ENCODE measurements around the gene TLCD4.

Gene TLCD4

GRCh38 chr1:95124342-95124741 lies 7.2 kb downstream of the TLCD4 start:
- Histone ChIP-seq H3K14ac (ENCODE audit: low read length) (no peak overlapping the region), H2AK5ac (ENCODE audit: low read length) (no peak overlapping the region), H3K9ac (ENCODE audit: low read length) (no peak overlapping the region), H4K91ac (ENCODE audit: low read depth, low read length) (no peak overlapping the region), H2BK5ac (ENCODE audit: low read depth, low read length, poor library complexity) (no peak overlapping the region), H3K18ac (ENCODE audit: low read length) (no peak overlapping the region), H3K4me1 (ENCODE audit: control insufficient read depth in 1 of 2, insufficient read depth in 2 of 2, low read length in 2 of 2) (peaks cover 10 to 13% of the 10 kb centered on the region in 2 experiments), H3K27me3 (ENCODE audit: insufficient read depth, low read length) (no peaks in the 10 kb centered on the region), H3K4me3 (ENCODE audit: low read depth, low read length) (no peak overlapping the region), H4K12ac (ENCODE audit: low read depth, low read length) (no peak overlapping the region), H3K36me3 (ENCODE audit: control insufficient read depth in 1 of 2, insufficient read depth in 2 of 2, low read length in 2 of 2) (no peaks in the 10 kb centered on the region), H3K79me1 (ENCODE audit: low read length) (peaks cover 6% of the 10 kb centered on the region), H4K8ac (ENCODE audit: low read depth, low read length) (no peak overlapping the region), H2BK120ac (ENCODE audit: insufficient read depth, low read length, poor library complexity) (no peak overlapping the region), H2BK12ac (ENCODE audit: low read length) (no peak overlapping the region), H3K23ac (ENCODE audit: low read length) (no peak overlapping the region), H3K27ac (ENCODE audit: low read depth, low read length) (no peak overlapping the region), H2AFZ (ENCODE audit: insufficient read depth, low read length, poor library complexity) (no peak overlapping the region), H3K9me3 (ENCODE audit: insufficient read depth, low read depth, low read length) (no peaks in the 10 kb centered on the region), H3K79me2 (ENCODE audit: control insufficient read depth, insufficient read depth, low read length, poor library complexity) (no peaks in the 10 kb centered on the region), H3K4ac (ENCODE audit: low read depth, low read length) (no peak overlapping the region), H3K4me2 (ENCODE audit: low read length) (no peak overlapping the region)
- WGBS (ENCODE audit: extremely low coverage, insufficient coverage, insufficient read length) = no CpG with 5 or more reads among the region's 2 CpGs
- DNase-seq = no peak

GRCh38 chr1:95126366-95126765 lies 9.2 kb downstream of the TLCD4 start:
- no CpG with 5 or more reads among the region's 3 CpGs for WGBS (ENCODE audit: extremely low coverage, insufficient coverage, insufficient read length)
- Histone ChIP-seq H3K27me3 (ENCODE audit: insufficient read depth, low read length) (no peaks in the 10 kb centered on the region), H3K9me3 (ENCODE audit: insufficient read depth, low read depth, low read length) (no peaks in the 10 kb centered on the region), H3K4ac (ENCODE audit: low read depth, low read length) (no peak overlapping the region), H2AFZ (ENCODE audit: insufficient read depth, low read length, poor library complexity) (no peak overlapping the region), H2AK5ac (ENCODE audit: low read length) (no peak overlapping the region), H3K14ac (ENCODE audit: low read length) (no peak overlapping the region), H3K27ac (ENCODE audit: low read depth, low read length) (no peak overlapping the region), H2BK120ac (ENCODE audit: insufficient read depth, low read length, poor library complexity) (peak overlapping the region; percentile 6), H4K91ac (ENCODE audit: low read depth, low read length) (peak overlapping the region; percentile 52), H3K79me2 (ENCODE audit: control insufficient read depth, insufficient read depth, low read length, poor library complexity) (no peaks in the 10 kb centered on the region), H3K4me3 (ENCODE audit: low read depth, low read length) (no peak overlapping the region), H3K79me1 (ENCODE audit: low read length) (peaks cover 4% of the 10 kb centered on the region), H3K18ac (ENCODE audit: low read length) (peak overlapping the region; percentile 72), H2BK12ac (ENCODE audit: low read length) (no peak overlapping the region), H3K4me1 (ENCODE audit: control insufficient read depth in 1 of 2, insufficient read depth in 2 of 2, low read length in 2 of 2) (peaks cover 8 to 13% of the 10 kb centered on the region in 2 experiments), H3K4me2 (ENCODE audit: low read length) (no peak overlapping the region), H3K36me3 (ENCODE audit: control insufficient read depth in 1 of 2, insufficient read depth in 2 of 2, low read length in 2 of 2) (no peaks in the 10 kb centered on the region), H2BK5ac (ENCODE audit: low read depth, low read length, poor library complexity) (peak overlapping the region; percentile 37), H4K12ac (ENCODE audit: low read depth, low read length) (no peak overlapping the region), H3K23ac (ENCODE audit: low read length) (no peak overlapping the region), H4K8ac (ENCODE audit: low read depth, low read length) (no peak overlapping the region), H3K9ac (ENCODE audit: low read length) (no peak overlapping the region)
- DNase-seq = no peak

GRCh38 chr1:95126846-95127245 lies 9.7 kb downstream of the TLCD4 start:
- Histone ChIP-seq H3K14ac (ENCODE audit: low read length) (no peak overlapping the region), H3K4me2 (ENCODE audit: low read length) (no peak overlapping the region), H2BK12ac (ENCODE audit: low read length) (no peak overlapping the region), H3K4me1 (ENCODE audit: control insufficient read depth in 1 of 2, insufficient read depth in 2 of 2, low read length in 2 of 2) (peaks cover 7 to 12% of the 10 kb centered on the region in 2 experiments), H3K4ac (ENCODE audit: low read depth, low read length) (no peak overlapping the region), H3K79me2 (ENCODE audit: control insufficient read depth, insufficient read depth, low read length, poor library complexity) (no peaks in the 10 kb centered on the region), H3K18ac (ENCODE audit: low read length) (no peak overlapping the region), H3K36me3 (ENCODE audit: control insufficient read depth in 1 of 2, insufficient read depth in 2 of 2, low read length in 2 of 2) (no peaks in the 10 kb centered on the region), H3K9ac (ENCODE audit: low read length) (no peak overlapping the region), H2AFZ (ENCODE audit: insufficient read depth, low read length, poor library complexity) (no peak overlapping the region), H2BK120ac (ENCODE audit: insufficient read depth, low read length, poor library complexity) (no peak overlapping the region), H3K23ac (ENCODE audit: low read length) (no peak overlapping the region), H4K8ac (ENCODE audit: low read depth, low read length) (no peak overlapping the region), H2AK5ac (ENCODE audit: low read length) (no peak overlapping the region), H3K79me1 (ENCODE audit: low read length) (peaks cover 4% of the 10 kb centered on the region), H3K9me3 (ENCODE audit: insufficient read depth, low read depth, low read length) (no peaks in the 10 kb centered on the region), H3K27ac (ENCODE audit: low read depth, low read length) (no peak overlapping the region), H3K4me3 (ENCODE audit: low read depth, low read length) (no peak overlapping the region), H4K12ac (ENCODE audit: low read depth, low read length) (no peak overlapping the region), H2BK5ac (ENCODE audit: low read depth, low read length, poor library complexity) (no peak overlapping the region), H4K91ac (ENCODE audit: low read depth, low read length) (peak overlapping the region; percentile 52), H3K27me3 (ENCODE audit: insufficient read depth, low read length) (no peaks in the 10 kb centered on the region)
- DNase-seq = peak; percentile 13 to 70
- WGBS (ENCODE audit: extremely low coverage, insufficient coverage, insufficient read length) = no CpG with 5 or more reads among the region's 4 CpGs

GRCh38 chr1:95127380-95127779 lies 10.2 kb downstream of the TLCD4 start:
- no peak overlapping the region for H3K4ac ChIP-seq (ENCODE audit: low read depth, low read length)
- no CpG with 5 or more reads among the region's 1 CpG for WGBS (ENCODE audit: extremely low coverage, insufficient coverage, insufficient read length)
- no peak overlapping the region for H2AFZ ChIP-seq (ENCODE audit: insufficient read depth, low read length, poor library complexity)
- no peak overlapping the region for H3K4me3 ChIP-seq (ENCODE audit: low read depth, low read length)
- H2BK120ac ChIP-seq (ENCODE audit: insufficient read depth, low read length, poor library complexity) = no peak overlapping the region
- no peak overlapping the region for H4K8ac ChIP-seq (ENCODE audit: low read depth, low read length)
- H4K12ac ChIP-seq (ENCODE audit: low read depth, low read length) = no peak overlapping the region
- no peaks in the 10 kb centered on the region for H3K36me3 ChIP-seq (ENCODE audit: control insufficient read depth in 1 of 2, insufficient read depth in 2 of 2, low read length in 2 of 2)
- no peak overlapping the region for H2BK5ac ChIP-seq (ENCODE audit: low read depth, low read length, poor library complexity)
- H3K14ac ChIP-seq (ENCODE audit: low read length) = no peak overlapping the region
- no peak overlapping the region for H3K18ac ChIP-seq (ENCODE audit: low read length)
- no peaks in the 10 kb centered on the region for H3K79me2 ChIP-seq (ENCODE audit: control insufficient read depth, insufficient read depth, low read length, poor library complexity)
- no peak overlapping the region for H4K91ac ChIP-seq (ENCODE audit: low read depth, low read length)
- peaks cover 2% of the 10 kb centered on the region for H3K79me1 ChIP-seq (ENCODE audit: low read length)
- no peak overlapping the region for H2BK12ac ChIP-seq (ENCODE audit: low read length)
- H3K4me1 ChIP-seq (ENCODE audit: control insufficient read depth in 1 of 2, insufficient read depth in 2 of 2, low read length in 2 of 2) = peaks cover 4 to 8% of the 10 kb centered on the region in 2 experiments
- no peak overlapping the region for H3K4me2 ChIP-seq (ENCODE audit: low read length)
- no peak for DNase-seq
- H3K27me3 ChIP-seq (ENCODE audit: insufficient read depth, low read length) = no peaks in the 10 kb centered on the region
- no peak overlapping the region for H2AK5ac ChIP-seq (ENCODE audit: low read length)
- H3K9ac ChIP-seq (ENCODE audit: low read length) = no peak overlapping the region
- H3K9me3 ChIP-seq (ENCODE audit: insufficient read depth, low read depth, low read length) = no peaks in the 10 kb centered on the region
- no peak overlapping the region for H3K27ac ChIP-seq (ENCODE audit: low read depth, low read length)
- H3K23ac ChIP-seq (ENCODE audit: low read length) = no peak overlapping the region

All from trophoblast cell (in vitro differentiated cells and primary cell).